Keratinocyte (primary cell): ENCODE data around the gene CCNYL1. TPM values are rescaled to one million over a fixed set of nuclear protein-coding genes. Genes with fewer than 3 reads are reported as not detected.

ENCODE experiments used
- DNase-seq: peaks from one replicate; pipeline ENCODE4 v3.0.0-alpha.2; 2011; ENCODE audit warnings: low read depth, missing footprints, low spot score
- FAIRE-seq: peaks from 2 replicates; lab custom pipeline; 2011; peaks lifted over from hg19 to GRCh38; lab: Jason Lieb, UNC
- H2AFZ ChIP-seq: 2 replicates; pipeline ENCODE4 v1.6.0; 2012; ENCODE audit warnings: low read length, control low read depth, inconsistent platforms; ENCODE audit not compliant: control insufficient read depth
- H3K27ac ChIP-seq: 2 replicates; pipeline ENCODE4 v1.5.1; 2011; ENCODE audit warnings: low read length; ENCODE audit not compliant: control insufficient read depth, insufficient read depth
- H3K27me3 ChIP-seq: 3 replicates; pipeline ENCODE4 v1.6.0; 2011; ENCODE audit warnings: low read length; ENCODE audit not compliant: control insufficient read depth, insufficient read depth; ENCODE audit errors: extremely low read depth
- H3K36me3 ChIP-seq, 2 experiments: 2 replicates in 1 of 2; 3 replicates in 1 of 2; pipeline ENCODE4 v1.5.1; 2011; ENCODE audit warnings: low read length in 2 of 2, mild to moderate bottlenecking in 1 of 2; ENCODE audit not compliant: control insufficient read depth in 2 of 2, insufficient read depth in 2 of 2; ENCODE audit errors: extremely low read depth in 1 of 2
- H3K4me1 ChIP-seq: 3 replicates; pipeline ENCODE4 v1.5.1; 2011; ENCODE audit warnings: low read length; ENCODE audit not compliant: control insufficient read depth, insufficient read depth; ENCODE audit errors: extremely low read depth
- H3K4me2 ChIP-seq: 3 replicates; pipeline ENCODE4 v1.6.0; 2011; ENCODE audit warnings: low read depth, low read length; ENCODE audit not compliant: control insufficient read depth, insufficient read depth; ENCODE audit errors: extremely low read depth
- H3K4me3 ChIP-seq, 3 experiments: fragments of 200-600 bp in 1 of 3; sonication (generic) in 1 of 3; 2 replicates in 2 of 3; 3 replicates in 1 of 3; pipeline ENCODE4 v1.5.1; 2011 to 2016; ENCODE audit warnings: low read length in 3 of 3, mild to moderate bottlenecking in 3 of 3, control low read depth in 2 of 3, inconsistent platforms in 1 of 3, low read depth in 1 of 3, mixed read lengths in 1 of 3, mixed run types in 1 of 3, moderate library complexity in 1 of 3; ENCODE audit not compliant: control insufficient read depth in 2 of 3, insufficient read depth in 2 of 3; ENCODE audit errors: extremely low read depth in 1 of 3
- H3K79me2 ChIP-seq: 2 replicates; pipeline ENCODE4 v1.6.0; 2012; ENCODE audit warnings: low read length; ENCODE audit not compliant: control insufficient read depth, insufficient read depth
- H3K9ac ChIP-seq: 3 replicates; pipeline ENCODE4 v1.6.0; 2011; ENCODE audit warnings: low read length; ENCODE audit not compliant: control insufficient read depth, insufficient read depth; ENCODE audit errors: extremely low read depth
- H3K9me1 ChIP-seq: 3 replicates; pipeline ENCODE4 v1.6.0; 2011; ENCODE audit warnings: low read length; ENCODE audit not compliant: control insufficient read depth, insufficient read depth; ENCODE audit errors: extremely low read depth
- H3K9me3 ChIP-seq: 2 replicates; pipeline ENCODE4 v1.5.1; 2012; ENCODE audit warnings: low read depth, low read length; ENCODE audit not compliant: control insufficient read depth
- H4K20me1 ChIP-seq: 3 replicates; pipeline ENCODE4 v1.6.0; 2011; ENCODE audit warnings: low read length; ENCODE audit not compliant: control insufficient read depth, insufficient read depth; ENCODE audit errors: extremely low read depth
- EZH2 ChIP-seq: IDR thresholded peaks from one replicate; pipeline ENCODE4 v1.6.1; 2012; ENCODE audit warnings: inconsistent platforms, mild to moderate bottlenecking, low read length, moderate library complexity
- dilution Hi-C: fragments of 300-500 bp; cut with MboI; formaldehyde crosslinking; loops from one replicate; pipeline ENCODE4 v1.7.0; 2020; ENCODE audit warnings: low sequenced_read_pairs; ENCODE audit not compliant: extremely low pct_ligation_motif_present
- polyA plus RNA-seq, 5 experiments: library from polyadenylated mRNA; depleted of rRNA in 3 of 5; stranded (reverse) in 3 of 5; stranded (forward) in 1 of 5; unstranded in 1 of 5; fragments of >200 nt; gene quantifications; 1 replicate in 1 of 5; 2 replicates in 3 of 5; 3 replicates in 1 of 5; pipeline versions ENCODE4 v1.2.1 to v1.2.3, GENCODE V29; 2011 to 2012; ENCODE audit warnings: missing spikeins in 2 of 5, low read depth in 1 of 5, low replicate concordance in 1 of 5
- TF ChIP-seq, protein P1 (sequence below), 3 experiments: IDR thresholded peaks in 1 of 3; conservative IDR thresholded peaks in 1 of 3; optimal IDR thresholded peaks in 1 of 3; 2 replicates in 2 of 3; 3 replicates in 1 of 3; pipeline versions ENCODE3 to v1.5.1; 2011; ENCODE audit warnings: low read length in 3 of 3, mild to moderate bottlenecking in 3 of 3, moderate library complexity in 2 of 3, control low read depth in 1 of 3, inconsistent platforms in 1 of 3; ENCODE audit not compliant: insufficient read depth in 2 of 3; ENCODE audit errors: extremely low read depth in 1 of 3

Gene CCNYL1
- polyA plus RNA-seq, 1 donor (not counting 4 experiments of a cell fraction or from before 2014, with no cell fraction given), result 29.9 TPM

DNA sequence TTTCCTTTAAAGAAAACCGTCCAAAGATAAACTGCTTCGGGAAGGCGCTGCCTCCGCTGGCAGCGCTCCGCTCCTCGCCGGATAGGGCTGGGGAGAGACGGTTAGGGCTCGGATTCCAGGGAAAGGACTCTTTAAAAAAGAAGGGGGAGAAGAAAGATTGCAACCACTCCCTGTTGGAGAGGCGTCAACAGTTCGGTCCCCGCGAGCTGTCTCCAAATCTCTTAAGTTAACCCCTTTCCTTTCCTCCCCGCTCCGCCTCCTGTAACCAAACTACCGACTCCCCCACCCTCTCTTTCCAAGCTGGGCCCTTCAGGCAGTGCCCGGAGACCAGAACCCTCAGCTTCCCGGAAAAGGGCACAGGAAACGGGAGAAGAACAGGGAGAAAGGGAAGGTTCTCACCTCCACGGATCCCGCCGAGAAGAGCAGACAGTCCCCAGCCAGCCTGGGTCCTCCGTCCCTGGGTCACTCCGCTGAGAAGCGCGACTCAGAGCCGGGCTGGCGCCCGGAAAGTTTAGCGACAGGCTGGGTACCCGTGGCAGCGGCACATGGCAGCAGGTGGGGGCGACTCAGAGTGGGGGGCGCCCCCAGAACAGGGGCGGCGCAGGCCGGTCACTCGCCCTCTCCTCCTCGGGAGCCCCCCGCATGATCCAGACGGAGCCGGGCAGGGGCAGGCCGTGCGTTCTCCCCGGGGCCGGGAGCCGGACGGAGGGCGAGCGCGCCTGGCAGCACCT, 57.6 kb downstream of the CCNYL1 start:
- H3K27me3 ChIP-seq, result no peaks in the 10 kb centered on the region
- peak overlapping the region; percentile 94 for H3K4me2 ChIP-seq
- H4K20me1 ChIP-seq, result peaks cover 2% of the 10 kb centered on the region
- peak overlapping the region; percentile 91 for H2AFZ ChIP-seq
- FAIRE-seq (no peak), DNase-seq (no peak)
- H3K9ac ChIP-seq, result peak overlapping the region; percentile 78
- peak overlapping the region; percentile 77 to 92 (median 90) for H3K4me3 ChIP-seq
- H3K9me1 ChIP-seq, result no peaks in the 10 kb centered on the region
- H3K4me1 ChIP-seq, result peaks cover 10% of the 10 kb centered on the region
- peaks cover 26% of the 10 kb centered on the region for H3K79me2 ChIP-seq
- dilution Hi-C loops, result loop anchor here (25.0 kb wide), 1 partner anchor 293 kb away; no protein-coding TSS in a partner anchor
- H3K36me3 ChIP-seq, result peaks cover 2 to 5% of the 10 kb centered on the region in 2 experiments
- no peak for TF ChIP-seq EZH2
- TF ChIP-seq, protein P1, sequence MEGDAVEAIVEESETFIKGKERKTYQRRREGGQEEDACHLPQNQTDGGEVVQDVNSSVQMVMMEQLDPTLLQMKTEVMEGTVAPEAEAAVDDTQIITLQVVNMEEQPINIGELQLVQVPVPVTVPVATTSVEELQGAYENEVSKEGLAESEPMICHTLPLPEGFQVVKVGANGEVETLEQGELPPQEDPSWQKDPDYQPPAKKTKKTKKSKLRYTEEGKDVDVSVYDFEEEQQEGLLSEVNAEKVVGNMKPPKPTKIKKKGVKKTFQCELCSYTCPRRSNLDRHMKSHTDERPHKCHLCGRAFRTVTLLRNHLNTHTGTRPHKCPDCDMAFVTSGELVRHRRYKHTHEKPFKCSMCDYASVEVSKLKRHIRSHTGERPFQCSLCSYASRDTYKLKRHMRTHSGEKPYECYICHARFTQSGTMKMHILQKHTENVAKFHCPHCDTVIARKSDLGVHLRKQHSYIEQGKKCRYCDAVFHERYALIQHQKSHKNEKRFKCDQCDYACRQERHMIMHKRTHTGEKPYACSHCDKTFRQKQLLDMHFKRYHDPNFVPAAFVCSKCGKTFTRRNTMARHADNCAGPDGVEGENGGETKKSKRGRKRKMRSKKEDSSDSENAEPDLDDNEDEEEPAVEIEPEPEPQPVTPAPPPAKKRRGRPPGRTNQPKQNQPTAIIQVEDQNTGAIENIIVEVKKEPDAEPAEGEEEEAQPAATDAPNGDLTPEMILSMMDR (optimal IDR thresholded peaks at IDR 0.05 in 1 of 3, IDR thresholded peaks at IDR 0.05 in 1 of 3, conservative IDR thresholded peaks at IDR 0.05 in 1 of 3; ENCODE audit: extremely low read depth in 1 of 3, insufficient read depth in 2 of 3, low read length in 3 of 3), result no peak
- H3K27ac ChIP-seq, result peak overlapping the region; percentile 52
- no peaks in the 10 kb centered on the region for H3K9me3 ChIP-seq

DNA sequence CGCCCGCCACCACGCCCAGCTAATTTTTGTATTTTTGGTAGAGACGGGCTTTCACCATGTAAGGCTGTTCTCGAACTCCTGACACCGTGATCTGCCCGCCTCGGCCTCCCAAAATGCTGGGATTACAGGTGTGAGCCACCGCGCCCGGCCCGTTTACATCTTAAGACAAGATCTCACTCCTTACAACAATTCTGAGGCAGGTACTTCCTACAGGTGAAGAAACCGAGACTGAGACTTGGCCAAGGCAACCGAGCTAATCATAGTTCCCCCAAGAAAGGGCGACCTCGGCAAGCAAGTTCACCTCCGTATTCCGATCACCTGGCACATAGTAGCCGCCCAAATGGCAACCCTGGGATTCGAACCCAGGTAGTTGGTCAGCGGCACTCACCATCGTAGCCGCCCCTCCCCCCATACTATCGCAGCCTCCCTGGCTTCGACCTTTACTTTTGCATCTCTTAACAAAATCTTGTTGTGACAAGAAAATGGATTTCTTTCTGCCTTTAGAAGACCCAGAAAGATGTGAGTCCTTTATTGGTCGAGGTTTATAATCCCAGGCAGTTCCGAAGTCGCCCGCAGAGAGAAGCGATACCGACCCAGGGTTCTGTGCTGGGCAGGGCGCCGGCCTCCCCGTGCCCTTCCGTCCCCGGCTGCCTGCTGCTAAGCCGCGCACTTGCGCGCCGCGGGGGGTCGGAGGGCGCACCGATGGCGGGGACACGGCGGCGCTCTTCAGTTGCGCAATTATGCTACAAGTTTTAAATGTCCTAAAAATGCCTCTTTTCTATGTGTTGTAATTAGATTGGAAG, 59.4 kb downstream of the CCNYL1 start:
- peaks cover 2 to 5% of the 10 kb centered on the region in 2 experiments for H3K36me3 ChIP-seq
- H3K27ac ChIP-seq, result no peak overlapping the region
- peaks cover 2% of the 10 kb centered on the region for H4K20me1 ChIP-seq
- H3K9me3 ChIP-seq, result no peaks in the 10 kb centered on the region
- no peak overlapping the region for H3K4me3 ChIP-seq
- no peak overlapping the region for H3K9ac ChIP-seq
- no peaks in the 10 kb centered on the region for H3K9me1 ChIP-seq
- H2AFZ ChIP-seq, result no peak overlapping the region
- H3K79me2 ChIP-seq, result peaks cover 19% of the 10 kb centered on the region
- FAIRE-seq, result no peak
- peak overlapping the region; percentile 94 for H3K4me2 ChIP-seq
- TF ChIP-seq EZH2, result no peak
- TF ChIP-seq, protein P1 (optimal IDR thresholded peaks at IDR 0.05 in 1 of 3, IDR thresholded peaks at IDR 0.05 in 1 of 3, conservative IDR thresholded peaks at IDR 0.05 in 1 of 3; ENCODE audit: extremely low read depth in 1 of 3, insufficient read depth in 2 of 3, low read length in 3 of 3), result no peak
- no peak for DNase-seq
- dilution Hi-C loops, result loop anchor here (25.0 kb wide), 1 partner anchor 291 kb away; no protein-coding TSS in a partner anchor
- no peaks in the 10 kb centered on the region for H3K27me3 ChIP-seq
- peaks cover 10% of the 10 kb centered on the region for H3K4me1 ChIP-seq
